HG03139 (cell line): ENCODE measurements around the gene PCDHGA9.
"Not testable (repeated sequence)": the region's sequence is repeated elsewhere in the genome, so short reads cannot be mapped to it uniquely, and the experiment has no call there.

Experiments used
- ATAC-seq: cut with Tn5 transposase; IDR thresholded peaks from one replicate; pipeline ENCODE4 v1.9.1; 2021; ENCODE audit not compliant: unreplicated experiment

The PCDHGA9 gene

DNA sequence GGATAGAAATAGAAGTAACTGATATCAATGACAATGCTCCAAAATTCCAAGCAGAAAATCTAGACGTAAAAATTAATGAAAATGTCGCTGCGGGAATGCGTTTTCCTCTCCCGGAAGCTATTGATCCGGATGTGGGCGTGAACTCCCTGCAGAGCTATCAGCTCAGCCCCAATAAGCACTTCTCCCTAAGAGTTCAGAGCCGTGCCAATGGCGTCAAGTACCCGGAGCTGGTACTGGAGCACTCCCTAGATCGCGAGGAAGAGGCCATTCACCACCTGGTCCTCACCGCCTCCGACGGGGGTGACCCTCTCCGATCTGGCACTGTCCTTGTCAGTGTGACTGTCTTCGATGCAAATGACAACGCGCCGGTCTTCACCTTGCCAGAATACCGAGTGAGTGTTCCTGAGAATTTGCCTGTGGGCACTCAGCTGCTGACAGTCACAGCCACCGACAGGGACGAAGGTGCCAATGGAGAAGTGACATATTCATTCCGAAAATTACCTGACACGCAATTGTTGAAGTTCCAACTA is 11.0 kb downstream of the PCDHGA9 start:
- no peak for ATAC-seq

DNA sequence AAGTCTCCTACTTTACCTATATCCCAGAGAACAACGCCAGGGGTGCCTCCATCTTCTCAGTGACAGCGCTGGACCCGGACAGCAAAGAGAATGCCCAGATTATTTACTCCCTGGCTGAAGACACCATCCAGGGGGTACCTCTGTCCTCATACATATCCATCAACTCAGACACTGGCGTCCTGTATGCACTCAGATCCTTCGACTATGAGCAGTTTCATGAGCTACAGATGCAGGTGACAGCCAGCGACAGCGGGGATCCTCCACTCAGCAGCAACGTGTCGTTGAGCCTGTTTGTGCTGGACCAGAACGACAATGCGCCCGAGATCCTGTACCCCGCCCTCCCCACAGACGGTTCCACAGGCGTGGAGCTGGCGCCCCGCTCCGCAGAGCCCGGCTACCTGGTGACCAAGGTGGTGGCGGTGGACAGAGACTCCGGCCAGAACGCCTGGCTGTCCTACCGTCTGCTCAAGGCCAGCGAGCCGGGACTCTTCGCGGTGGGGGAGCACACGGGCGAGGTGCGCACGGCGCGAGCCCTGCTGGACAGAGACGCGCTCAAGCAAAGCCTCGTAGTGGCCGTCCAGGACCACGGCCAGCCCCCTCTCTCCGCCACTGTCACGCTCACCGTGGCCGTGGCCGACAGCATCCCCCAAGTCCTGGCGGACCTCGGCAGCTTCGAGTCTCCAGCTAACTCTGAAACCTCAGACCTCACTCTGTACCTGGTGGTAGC is 12.1 kb downstream of the PCDHGA9 start:
- not testable (repeated sequence) for ATAC-seq

DNA sequence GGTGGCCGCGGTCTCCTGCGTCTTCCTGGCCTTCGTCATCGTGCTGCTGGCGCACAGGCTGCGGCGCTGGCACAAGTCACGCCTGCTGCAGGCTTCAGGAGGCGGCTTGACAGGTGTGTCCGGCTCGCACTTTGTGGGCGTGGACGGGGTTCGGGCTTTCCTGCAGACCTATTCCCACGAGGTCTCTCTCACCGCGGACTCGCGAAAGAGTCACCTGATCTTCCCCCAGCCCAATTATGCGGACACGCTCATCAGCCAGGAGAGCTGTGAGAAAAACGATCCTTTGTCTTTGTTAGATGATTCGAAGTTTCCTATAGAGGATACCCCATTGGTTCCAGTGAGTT is 12.7 kb downstream of the PCDHGA9 start:
- ATAC-seq, result not testable (repeated sequence)

DNA sequence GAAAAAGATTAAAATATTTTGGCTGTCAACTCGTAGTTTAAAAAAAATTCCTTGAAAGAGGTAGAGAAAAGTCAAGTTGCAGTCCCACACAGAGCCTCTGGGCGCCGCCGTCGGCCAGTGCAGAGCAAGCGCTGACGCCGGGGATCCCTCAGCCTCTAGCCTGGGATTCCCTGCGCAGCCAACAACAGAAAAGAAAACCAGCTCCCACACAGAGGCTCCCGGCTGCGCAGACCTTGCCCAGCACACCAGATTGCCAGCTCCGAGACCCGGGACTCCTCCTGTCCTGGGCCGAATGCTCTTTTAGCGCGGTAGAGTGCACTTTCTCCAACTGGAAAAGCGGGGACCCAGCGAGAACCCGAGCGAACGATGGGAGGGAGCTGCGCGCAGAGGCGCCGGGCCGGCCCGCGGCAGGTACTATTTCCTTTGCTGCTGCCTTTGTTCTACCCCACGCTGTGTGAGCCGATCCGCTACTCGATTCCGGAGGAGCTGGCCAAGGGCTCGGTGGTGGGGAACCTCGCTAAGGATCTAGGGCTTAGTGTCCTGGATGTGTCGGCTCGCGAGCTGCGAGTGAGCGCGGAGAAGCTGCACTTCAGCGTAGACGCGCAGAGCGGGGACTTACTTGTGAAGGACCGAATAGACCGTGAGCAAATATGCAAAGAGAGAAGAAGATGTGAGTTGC is 15.1 kb downstream of the PCDHGA9 start, which contains the start of gene PCDHGB7:
Gene PCDHGB7 (plus strand): TSS at position 184 of the 679 bp plus-strand sequence. CDS start 183 bp downstream, at position 367.
- peak; percentile 68 for ATAC-seq

DNA sequence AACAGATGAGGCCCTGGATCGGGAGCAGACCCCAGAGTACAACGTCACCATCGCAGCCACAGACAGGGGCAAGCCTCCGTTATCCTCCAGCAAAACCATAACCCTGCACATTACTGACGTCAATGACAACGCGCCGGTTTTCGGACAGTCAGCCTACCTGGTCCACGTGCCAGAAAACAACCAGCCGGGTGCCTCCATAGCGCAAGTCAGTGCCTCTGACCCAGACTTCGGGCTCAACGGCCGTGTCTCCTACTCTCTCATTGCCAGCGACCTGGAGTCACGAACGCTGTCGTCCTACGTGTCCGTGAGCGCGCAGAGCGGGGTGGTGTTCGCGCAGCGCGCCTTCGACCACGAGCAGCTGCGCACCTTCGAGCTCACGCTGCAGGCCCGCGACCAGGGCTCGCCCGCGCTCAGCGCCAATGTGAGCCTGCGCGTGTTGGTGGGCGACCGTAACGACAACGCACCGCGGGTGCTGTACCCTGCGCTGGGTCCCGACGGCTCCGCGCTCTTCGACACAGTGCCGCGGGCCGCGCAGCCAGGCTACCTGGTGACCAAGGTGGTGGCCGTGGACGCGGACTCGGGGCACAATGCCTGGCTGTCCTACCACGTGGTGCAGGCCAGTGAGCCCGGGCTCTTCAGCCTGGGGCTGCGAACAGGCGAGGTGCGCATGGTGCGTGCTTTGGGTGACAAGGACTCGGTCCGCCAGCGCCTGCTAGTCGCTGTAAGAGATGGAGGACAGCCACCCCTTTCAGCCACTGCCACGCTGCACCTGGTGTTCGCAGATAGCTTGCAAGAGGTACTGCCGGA is 16.7 kb downstream of the PCDHGA9 start:
- ATAC-seq, result no peak

DNA sequence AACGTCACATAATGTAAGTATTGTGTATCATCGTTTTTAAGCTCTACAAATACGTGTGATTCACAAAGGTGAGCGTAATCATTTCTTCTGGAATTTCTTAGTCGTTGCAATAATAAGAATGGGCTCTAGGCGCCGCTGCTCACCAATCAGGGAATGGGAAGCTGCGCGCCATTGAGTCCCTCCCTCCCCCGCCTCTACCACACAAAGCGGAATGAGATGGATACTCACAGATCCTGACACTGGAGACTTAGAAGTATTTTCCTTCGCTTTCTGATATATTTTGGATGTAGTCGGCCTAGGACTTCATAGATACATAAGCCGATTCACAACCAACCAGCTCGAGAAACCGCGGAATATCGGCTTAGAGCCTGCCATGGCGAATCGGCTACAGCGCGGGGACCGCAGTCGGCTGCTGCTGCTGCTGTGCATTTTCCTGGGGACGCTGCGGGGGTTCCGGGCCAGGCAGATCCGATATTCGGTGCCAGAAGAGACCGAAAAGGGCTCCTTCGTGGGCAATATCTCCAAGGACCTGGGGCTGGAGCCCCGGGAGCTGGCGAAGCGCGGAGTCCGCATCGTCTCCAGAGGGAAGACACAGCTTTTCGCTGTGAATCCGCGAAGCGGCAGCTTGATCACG is 18.4 kb downstream of the PCDHGA9 start, which contains the start of gene PCDHGA11:
Gene PCDHGA11 (plus strand): TSS at position 197 of the 634 bp plus-strand sequence. CDS start 177 bp downstream, at position 374.
- no peak for ATAC-seq

DNA sequence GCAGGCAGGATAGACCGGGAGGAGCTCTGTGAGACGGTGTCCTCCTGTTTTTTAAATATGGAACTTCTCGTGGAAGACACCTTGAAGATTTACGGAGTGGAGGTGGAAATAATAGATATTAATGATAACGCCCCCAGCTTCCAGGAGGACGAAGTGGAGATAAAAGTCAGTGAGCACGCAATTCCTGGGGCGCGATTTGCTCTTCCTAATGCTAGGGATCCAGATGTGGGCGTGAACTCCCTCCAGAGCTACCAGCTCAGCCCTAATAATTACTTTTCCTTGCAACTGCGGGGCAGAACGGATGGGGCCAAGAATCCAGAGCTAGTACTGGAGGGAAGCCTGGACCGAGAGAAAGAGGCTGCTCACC is 18.9 kb downstream of the PCDHGA9 start:
- no peak for ATAC-seq

DNA sequence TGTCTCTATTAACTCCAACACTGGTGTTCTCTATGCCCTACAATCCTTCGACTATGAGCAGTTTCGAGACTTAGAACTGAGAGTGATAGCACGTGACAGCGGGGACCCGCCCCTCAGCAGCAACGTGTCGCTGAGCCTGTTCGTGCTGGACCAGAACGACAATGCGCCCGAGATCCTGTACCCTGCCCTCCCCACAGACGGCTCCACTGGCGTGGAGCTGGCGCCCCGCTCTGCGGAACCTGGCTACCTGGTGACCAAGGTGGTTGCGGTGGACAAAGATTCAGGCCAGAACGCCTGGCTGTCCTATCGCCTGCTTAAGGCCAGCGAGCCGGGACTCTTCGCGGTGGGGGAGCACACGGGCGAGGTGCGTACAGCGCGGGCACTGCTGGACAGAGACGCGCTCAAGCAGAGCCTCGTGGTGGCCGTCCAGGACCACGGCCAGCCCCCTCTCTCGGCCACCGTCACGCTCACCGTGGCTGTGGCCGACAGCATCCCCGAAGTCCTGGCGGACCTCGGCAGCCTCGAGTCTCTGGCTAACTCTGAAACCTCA is 20.2 kb downstream of the PCDHGA9 start:
- ATAC-seq, result no peak

DNA sequence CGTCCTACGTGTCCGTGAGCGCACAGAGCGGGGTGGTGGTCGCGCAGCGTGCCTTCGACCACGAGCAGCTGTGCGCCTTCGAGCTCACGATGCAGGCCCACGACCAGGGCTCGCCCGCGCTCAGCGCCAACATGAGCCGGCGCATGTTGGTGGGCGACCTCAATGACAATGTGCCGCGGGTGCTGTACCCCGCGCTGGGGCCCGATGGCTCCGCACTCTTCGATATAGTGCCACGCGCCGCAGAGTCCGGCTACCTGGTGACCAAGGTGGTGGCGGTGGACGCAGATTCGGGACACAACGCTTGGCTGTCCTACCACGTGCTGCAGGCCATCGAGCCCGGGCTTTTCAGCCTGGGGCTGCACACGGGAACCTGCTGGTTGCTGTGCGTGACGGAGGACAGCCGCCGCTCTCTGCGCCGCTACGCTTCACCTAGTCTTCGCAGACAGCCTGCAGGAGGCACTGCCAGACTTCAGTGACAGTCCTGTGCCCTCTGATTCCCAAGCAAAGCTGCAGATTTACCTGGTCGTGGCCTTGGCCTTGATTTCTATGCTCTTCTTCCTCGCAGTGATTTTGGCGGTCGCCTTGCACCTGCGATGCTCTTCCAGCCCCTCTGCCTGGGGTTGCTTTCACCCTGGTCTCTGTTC is 25.3 kb downstream of the PCDHGA9 start:
- no peak for ATAC-seq

DNA sequence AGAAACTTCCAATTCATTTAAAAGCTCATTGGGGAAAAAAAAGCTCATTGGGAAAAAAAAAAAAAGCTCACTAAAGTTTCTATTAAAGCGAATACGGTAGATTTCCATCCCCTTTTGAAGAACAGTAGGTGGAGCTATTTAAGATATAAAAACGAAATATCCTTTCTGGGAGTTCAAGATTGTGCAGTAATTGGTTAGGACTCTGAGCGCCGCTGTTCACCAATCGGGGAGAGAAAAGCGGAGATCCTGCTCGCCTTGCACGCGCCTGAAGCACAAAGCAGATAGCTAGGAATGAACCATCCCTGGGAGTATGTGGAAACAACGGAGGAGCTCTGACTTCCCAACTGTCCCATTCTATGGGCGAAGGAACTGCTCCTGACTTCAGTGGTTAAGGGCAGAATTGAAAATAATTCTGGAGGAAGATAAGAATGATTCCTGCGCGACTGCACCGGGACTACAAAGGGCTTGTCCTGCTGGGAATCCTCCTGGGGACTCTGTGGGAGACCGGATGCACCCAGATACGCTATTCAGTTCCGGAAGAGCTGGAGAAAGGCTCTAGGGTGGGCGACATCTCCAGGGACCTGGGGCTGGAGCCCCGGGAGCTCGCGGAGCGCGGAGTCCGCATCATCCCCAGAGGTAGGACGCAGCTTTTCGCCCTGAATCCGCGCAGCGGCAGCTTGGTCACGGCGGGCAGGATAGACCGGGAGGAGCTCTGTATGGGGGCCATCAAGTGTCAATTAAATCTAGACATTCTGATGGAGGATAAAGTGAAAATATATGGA is 27.9 kb downstream of the PCDHGA9 start, which contains the start of gene PCDHGA12:
Gene PCDHGA12 (plus strand): TSS at position 176 of the 782 bp plus-strand sequence. CDS start 253 bp downstream, at position 429.
- peak; percentile 89 for ATAC-seq

DNA sequence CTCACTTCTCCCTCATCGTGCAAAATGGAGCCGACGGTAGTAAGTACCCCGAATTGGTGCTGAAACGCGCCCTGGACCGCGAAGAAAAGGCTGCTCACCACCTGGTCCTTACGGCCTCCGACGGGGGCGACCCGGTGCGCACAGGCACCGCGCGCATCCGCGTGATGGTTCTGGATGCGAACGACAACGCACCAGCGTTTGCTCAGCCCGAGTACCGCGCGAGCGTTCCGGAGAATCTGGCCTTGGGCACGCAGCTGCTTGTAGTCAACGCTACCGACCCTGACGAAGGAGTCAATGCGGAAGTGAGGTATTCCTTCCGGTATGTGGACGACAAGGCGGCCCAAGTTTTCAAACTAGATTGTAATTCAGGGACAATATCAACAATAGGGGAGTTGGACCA is 28.7 kb downstream of the PCDHGA9 start:
- ATAC-seq, result no peak

DNA sequence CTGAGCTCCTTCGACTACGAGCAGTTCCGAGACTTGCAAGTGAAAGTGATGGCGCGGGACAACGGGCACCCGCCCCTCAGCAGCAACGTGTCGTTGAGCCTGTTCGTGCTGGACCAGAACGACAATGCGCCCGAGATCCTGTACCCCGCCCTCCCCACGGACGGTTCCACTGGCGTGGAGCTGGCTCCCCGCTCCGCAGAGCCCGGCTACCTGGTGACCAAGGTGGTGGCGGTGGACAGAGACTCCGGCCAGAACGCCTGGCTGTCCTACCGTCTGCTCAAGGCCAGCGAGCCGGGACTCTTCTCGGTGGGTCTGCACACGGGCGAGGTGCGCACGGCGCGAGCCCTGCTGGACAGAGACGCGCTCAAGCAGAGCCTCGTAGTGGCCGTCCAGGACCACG is 29.7 kb downstream of the PCDHGA9 start:
- not testable (repeated sequence) for ATAC-seq

DNA sequence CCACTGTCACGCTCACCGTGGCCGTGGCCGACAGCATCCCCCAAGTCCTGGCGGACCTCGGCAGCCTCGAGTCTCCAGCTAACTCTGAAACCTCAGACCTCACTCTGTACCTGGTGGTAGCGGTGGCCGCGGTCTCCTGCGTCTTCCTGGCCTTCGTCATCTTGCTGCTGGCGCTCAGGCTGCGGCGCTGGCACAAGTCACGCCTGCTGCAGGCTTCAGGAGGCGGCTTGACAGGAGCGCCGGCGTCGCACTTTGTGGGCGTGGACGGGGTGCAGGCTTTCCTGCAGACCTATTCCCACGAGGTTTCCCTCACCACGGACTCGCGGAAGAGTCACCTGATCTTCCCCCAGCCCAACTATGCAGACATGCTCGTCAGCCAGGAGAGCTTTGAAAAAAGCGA is 30.1 kb downstream of the PCDHGA9 start:
- ATAC-seq, result not testable (repeated sequence)

DNA sequence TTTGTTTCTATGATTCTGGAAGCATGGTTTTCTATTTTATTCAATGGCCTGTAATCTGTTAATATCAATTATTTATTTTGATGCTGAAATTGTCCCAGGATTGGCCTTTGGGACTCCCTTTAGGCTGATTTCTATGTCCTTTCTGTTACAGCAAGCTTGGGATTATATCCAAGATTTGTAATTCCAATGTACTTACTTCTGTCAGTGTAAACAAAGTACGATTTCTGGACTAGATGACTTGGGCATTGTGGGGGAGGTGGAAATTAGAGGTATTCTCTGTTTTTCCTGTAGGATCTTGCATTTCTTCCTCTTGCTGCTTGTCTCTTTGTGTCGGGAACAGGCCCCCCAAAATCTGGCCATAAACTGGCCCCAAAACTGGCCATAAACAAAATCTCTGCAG is 31.4 kb downstream of the PCDHGA9 start:
- no peak for ATAC-seq

DNA sequence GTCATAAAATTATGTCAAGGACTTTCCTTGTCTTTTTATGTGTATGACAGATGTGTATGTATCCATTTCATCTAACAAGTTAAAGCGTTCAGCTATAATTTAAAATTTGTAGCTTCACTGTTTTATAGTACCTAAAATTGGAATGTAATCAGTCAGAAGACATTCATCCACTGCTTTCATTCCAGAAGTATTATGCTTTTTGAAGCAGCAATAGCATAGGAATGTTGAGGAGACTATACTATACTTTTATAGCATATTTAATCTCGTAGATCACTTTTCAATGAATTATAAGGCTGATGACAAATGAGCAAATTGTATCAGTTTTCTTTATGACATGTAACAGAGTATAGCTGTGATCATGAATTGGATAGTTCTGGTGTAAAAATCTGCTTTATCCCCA is 34.6 kb downstream of the PCDHGA9 start:
- no peak for ATAC-seq

DNA sequence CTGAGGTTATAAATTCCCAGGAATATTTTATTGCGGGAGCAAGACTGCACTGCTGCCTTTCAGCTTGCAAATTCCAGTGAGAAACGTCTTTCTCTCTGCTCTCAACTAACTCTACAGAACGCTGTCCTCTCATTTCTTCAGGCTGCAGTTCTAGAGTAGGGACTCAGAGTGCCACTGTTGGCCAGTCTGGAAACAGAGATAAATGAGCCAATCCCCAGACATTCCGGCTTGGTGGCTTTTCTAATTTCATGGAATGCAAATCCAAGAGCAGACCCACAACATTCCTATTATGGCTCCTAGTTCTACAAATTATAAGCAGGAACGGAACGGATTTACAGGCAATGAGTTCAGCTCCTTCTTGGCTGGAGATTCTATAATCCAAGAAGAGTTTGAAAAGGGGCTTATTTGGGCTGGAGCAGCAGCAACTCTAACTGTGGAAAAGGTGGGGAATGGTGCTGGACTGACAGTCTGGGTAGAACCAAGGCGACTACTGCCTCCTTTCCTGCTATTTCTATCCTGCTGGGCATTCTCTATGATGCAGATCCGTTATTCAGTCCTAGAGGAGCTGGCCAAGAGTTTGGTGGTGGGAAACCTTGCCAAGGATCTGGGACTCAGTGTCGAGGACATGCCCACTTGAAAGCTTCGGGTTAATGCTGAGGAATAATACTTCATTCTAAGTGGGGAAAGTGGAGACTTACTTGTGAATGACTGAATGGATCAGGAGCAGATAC is 37.0 kb downstream of the PCDHGA9 start:
- ATAC-seq, result no peak

DNA sequence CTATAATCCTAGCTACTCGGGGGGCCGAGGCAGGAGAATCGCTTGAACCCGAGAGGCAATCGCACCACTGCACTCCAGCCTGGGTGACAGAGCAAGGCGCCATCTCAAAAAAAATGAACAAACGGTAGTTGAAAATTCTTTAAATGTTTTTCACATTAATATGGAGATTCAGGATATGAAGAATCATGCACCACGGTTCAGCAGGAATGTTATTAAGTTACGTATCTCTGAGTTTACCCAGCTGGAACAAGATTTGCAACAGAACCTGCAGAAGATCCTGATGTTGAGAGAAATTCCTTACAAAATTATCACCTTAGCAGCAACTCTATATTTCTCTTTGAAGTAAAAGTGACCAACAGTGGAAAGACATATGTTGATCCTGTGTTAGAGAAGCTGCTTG is 37.8 kb downstream of the PCDHGA9 start:
- no peak for ATAC-seq

DNA sequence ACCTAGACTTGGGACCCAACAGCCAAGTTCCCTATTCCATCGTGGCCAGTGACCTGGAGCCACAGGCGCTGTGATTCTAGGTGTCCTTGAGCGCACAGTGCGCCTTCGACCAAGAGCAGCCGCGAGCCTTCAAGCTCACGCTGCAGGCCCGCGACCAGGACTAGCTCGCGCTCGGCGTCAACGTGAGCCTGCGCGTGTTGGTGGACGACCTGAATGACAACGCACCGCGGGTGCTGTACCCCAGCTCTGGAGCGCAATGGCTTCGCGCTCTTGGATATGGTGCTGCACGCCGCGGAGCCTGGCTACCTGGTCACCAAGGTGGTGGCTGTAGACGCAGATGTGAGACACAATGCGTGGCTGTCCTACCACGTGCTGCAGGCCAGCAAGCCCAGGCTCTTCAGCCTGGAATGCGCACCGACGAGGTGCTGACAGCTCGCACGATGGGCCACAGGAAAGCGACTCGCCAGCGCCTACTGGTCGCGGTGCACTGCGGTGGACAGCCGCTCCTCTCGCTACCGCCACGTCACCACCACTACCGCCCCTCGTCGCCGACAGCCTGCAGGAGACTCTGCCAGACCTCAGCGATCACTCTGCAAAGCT is 39.1 kb downstream of the PCDHGA9 start:
- ATAC-seq, result no peak
